ENCODE data around the gene HCFC1R1.

Gene HCFC1R1

DNA sequence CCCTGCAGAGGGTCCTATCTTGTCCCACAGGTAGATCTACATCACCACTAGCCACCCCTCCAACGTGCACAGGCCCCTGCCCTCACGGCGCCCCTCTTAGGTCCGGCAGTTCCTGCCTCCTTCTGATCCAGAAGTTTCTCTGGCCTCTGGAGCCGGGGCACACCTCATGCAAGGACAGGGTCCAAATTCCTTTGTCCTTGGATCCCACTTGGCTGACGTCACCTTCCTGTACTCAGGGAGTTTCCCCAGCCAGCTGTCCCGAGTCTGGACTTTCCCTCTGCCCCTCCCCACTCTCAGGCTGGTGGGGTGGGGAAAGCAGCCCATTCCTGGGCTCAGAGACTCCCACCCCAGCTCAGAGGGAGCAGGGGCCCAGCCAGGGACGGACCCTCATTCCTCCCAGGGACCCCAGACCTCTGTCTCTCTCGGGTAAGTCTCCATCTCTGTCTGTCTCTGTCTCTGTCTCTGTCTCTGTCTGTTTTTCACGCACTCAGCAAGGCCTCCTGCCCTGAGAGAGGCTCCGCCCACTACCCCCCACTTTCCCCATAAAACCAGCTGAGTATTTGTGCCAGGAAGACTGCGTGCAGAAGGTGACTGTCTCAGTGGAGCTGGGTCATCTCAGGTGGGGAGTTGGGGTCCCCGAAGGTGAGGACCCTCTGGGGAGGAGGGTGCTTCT lies 41.5 kb upstream of the HCFC1R1 start, which contains the start of gene IL32:
Gene IL32, plus strand, starts transcription at position 572 of the 673 bp plus-strand sequence. CDS start 172 bp downstream, outside the sequence.
- TF ChIP-seq, protein P1, sequence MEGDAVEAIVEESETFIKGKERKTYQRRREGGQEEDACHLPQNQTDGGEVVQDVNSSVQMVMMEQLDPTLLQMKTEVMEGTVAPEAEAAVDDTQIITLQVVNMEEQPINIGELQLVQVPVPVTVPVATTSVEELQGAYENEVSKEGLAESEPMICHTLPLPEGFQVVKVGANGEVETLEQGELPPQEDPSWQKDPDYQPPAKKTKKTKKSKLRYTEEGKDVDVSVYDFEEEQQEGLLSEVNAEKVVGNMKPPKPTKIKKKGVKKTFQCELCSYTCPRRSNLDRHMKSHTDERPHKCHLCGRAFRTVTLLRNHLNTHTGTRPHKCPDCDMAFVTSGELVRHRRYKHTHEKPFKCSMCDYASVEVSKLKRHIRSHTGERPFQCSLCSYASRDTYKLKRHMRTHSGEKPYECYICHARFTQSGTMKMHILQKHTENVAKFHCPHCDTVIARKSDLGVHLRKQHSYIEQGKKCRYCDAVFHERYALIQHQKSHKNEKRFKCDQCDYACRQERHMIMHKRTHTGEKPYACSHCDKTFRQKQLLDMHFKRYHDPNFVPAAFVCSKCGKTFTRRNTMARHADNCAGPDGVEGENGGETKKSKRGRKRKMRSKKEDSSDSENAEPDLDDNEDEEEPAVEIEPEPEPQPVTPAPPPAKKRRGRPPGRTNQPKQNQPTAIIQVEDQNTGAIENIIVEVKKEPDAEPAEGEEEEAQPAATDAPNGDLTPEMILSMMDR (IDR thresholded peaks at IDR 0.05): no peak

DNA sequence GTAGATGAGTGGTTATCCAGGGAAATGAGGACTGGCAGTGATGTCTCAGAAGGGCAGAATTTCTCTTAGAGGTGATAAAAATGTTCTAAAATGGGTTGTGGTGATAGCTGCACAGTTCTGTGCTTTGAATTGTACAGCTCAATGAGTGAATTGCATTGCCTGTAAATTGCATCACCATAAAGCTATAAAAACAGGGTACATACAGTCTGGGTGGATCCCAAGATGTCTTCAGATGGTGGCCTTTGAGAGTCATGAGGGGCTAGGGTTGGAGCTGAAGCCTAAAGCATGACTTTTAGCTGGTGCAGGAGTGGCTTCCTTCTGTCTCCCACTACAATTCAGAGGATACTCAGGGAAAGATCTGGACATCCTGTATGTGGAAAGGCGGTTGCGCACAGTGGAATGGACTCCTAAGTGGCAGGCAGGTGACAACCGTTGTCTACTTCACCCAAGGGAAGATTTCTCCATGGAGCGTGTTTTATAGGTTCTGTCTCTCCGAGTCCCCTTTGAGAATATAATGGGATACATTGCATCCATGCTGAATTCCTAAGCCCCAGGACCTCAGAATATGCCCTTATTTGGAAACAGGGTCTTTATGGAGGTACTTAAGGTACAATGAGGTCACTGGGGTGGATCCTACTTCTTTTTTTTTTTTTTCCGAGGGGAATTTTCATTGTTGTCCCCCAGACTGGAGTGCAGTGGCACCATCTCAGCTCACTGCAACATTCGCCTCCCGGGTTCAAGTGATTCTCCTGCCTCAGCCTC lies 40.1 kb upstream of the HCFC1R1 start:
- TF ChIP-seq, protein P1 (IDR thresholded peaks at IDR 0.05): no peak

DNA sequence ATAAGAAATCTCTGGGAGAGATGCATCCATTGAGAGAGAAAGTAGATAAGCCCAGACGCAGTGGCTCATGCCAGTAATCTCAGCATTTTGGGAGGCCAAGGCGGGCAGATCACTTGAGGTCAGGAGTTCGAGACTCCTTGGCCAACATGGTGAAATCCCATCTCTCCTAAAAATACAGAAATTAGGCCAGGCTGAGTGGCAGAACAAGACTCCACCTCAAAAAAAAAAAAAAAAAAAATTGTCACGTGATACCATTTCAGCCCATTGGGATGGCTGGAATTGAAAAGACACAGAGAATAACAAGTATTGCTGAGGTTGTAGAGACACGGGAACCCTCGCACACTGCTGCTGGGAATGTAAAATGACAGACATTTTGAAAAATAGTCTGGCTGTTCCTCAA lies 38.8 kb upstream of the HCFC1R1 start:
- TF ChIP-seq, protein P1 (IDR thresholded peaks at IDR 0.05): no peak

DNA sequence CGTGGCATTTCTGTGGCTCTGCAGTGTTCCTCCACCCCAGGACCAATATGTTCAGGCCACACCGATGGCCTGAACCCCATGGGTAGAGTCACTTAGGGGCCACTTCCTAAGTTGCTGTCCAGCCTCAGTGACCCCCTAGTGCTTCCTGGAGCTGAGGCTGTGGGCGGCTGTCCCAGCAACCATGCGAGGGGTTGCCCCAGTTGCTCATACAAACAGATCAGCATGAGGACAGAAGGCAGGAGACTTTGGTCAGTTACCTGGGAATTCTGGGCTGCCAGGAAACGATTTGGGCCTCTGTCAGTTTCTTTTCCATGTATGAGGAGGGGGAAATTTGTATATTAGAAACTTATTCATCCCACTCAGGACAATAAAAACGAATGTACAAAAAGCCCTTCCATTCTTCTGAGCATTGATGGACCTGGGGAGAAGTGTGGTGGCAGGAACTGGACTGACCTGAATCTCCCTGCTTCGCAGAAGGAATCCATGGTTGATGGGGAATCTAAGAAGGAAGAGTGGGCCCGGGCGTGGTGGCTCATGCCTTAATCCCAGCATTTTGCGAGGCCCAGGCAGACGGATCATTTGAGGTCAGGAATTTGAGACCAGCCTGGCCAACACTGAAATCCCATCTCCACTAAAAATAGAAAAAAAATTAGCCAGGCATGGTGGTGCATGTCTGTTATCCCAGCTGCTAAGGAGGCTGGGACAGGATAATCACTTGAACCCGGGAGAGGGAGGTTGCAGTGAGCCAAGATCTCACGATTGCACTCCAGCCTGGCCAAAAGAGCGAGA lies 36.8 kb upstream of the HCFC1R1 start:
- TF ChIP-seq, protein P1 (IDR thresholded peaks at IDR 0.05): no peak

DNA sequence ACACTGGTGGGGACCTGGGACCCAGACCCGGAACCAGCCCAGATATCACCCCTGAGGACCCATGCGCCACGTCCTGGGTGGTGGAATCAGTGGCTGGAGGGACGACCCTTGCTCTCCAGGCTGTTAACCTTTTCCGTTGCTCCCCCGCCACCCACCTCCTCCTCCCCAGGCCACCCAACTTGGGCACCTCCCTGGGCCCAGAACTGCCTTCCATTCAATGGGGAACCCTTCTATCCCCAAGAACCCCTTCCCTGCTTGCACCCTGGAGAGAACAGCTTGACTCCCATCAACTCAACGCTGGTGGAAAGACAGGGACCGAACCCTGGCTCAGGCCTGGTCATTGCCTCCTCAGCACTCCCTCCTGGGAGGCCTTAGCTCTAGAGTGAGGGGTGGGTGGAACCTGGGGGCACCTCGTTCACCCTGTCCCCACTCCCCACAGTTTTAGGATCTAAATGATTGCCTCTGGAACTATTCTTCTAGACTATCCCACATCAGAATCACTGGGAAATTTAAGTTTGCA lies 36.0 kb upstream of the HCFC1R1 start:
- TF ChIP-seq, protein P1 (IDR thresholded peaks at IDR 0.05): no peak

DNA sequence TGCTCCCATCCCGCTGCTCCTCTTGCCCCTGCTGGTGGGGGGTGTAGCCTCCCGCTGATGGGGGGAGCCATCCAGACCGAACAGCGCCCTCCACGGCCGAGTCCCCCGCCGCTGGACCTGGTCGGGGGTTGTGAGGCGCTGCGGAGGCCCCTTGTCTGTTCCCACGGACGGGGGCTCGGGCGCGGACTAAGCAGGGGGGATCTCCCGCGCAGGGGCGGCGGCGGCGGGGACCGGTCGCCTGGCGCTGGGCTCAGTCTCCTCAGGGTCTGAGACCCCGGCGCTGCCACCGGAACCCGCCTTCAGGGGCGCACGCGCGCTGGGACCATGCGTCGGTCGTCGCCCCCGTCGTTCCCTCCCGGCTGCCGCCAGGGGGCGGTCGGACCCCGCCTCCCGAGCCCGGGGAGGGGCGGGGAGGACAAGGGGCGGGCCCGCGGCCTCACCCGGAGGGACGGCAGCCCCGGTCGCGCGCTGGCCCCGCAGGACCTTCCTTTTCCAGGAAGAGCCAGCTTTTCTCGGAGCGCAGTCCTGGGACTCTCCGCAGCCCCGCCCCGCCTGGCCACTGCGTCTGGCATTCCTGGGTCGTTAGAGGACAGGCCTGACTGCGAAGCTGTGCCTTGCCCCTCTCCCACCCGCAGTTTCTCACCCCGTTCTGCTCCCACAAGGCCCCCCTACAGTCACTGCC lies 35.4 kb upstream of the HCFC1R1 start:
- TF ChIP-seq, protein P1 (IDR thresholded peaks at IDR 0.05): peak; percentile 77
